Pancreas (tissue), 10 donors: Measurements from ENCODE around the gene TOX2. TPM values are rescaled to one million over a fixed set of nuclear protein-coding genes. Genes with fewer than 3 reads are reported as not detected.

ENCODE experiments used
- ATAC-seq, 4 donors: fragments of 200-7000 bp; cut with Tn5 transposase; one replicate each; pipeline versions ENCODE4 v1.8.0 to v1.9.1; 2020; ENCODE audit warnings: mild to moderate bottlenecking in 4 of 4, moderate library complexity in 4 of 4
- DNase-seq, 6 donors: peaks; one replicate each; pipeline ENCODE4 v3.0.0-alpha.2; 2020
- FAIRE-seq: peaks from 2 replicates; lab custom pipeline; 2012; peaks lifted over from hg19 to GRCh38; lab: Jason Lieb, UNC
- H3K27ac ChIP-seq, 4 donors: fragments of 200-600 bp; sonication (generic); 1 replicate in 3 of 4; 2 replicates in 1 of 4; pipeline versions ENCODE4 v1.5.0 to v1.8.0; 2020
- H3K27me3 ChIP-seq, 4 donors: fragments of 200-600 bp; one replicate each; pipeline ENCODE4 v1.8.0; 2021
- H3K36me3 ChIP-seq, 3 donors: fragments of 200-600 bp; sonication (generic) in 1 of 3; one replicate each; pipeline versions ENCODE4 v1.5.0 to v1.8.0; 2020 to 2021
- H3K4me1 ChIP-seq, 3 donors: fragments of 200-600 bp; one replicate each; pipeline ENCODE4 v1.8.0; 2021
- H3K4me3 ChIP-seq, 4 donors: fragments of 200-600 bp; sonication (generic) in 2 of 4; one replicate each; pipeline versions ENCODE4 v1.5.0 to v1.8.0; 2020 to 2021
- H3K9me3 ChIP-seq, 4 donors: fragments of 200-600 bp; one replicate each; pipeline ENCODE4 v1.8.0; 2021
- CTCF ChIP-seq, 4 donors: fragments of 200-600 bp; sonication (generic) in 3 of 4; IDR thresholded peaks; one replicate each; pipeline versions ENCODE4 v1.5.0 to v1.8.0; 2021; ENCODE audit warnings: antibody characterized with exemption in 4 of 4
- WGBS, 2 donors: extraction: QIAGEN DNeasy Blood & Tissue Kit; methylation state at CpG; one replicate each; pipeline ENCODE4 v1.1.7; 2013; 5-methylcytosine and 5-hydroxymethylcytosine counted together
- intact Hi-C, 3 donors: fragments of 100-400 bp; cut with DNase I; formaldehyde crosslinking; loops; one replicate each; pipeline versions ENCODE4 v1.11.1 to v1.14.2; 2022
- polyA plus RNA-seq, 2 donors: library from polyadenylated mRNA; stranded (reverse); fragments of 200-250 nt; gene quantifications; one replicate each; pipeline ENCODE4 v1.2.3, GENCODE V29; 2013
- total RNA-seq, 6 donors: library from RNA; stranded (reverse); fragmentation: NEBNext Ultra II Directional in 4 of 6; extraction: Animal tissue kit (Norgen Biotek cat#: 25700) in 4 of 6; gene quantifications; one replicate each; pipeline versions ENCODE4 v1.2.1 to v1.2.4, GENCODE V29; 2021 to 2023
- donor health status: healthy with polysubstance abuse.
- donor health status: DM: no; HTN: no; CAD: no; lungs with moderate emphysema.
- donor health status: DM: no; HTN: no; CAD: no.
- donor health status: control.
- donor health status: control.
- donor health status: Bipolar disorder and iron deficiency.
- donor health status: DM: yes; HTN: yes; CAD: no.
- donor health status: DM: no; HTN: no; CAD: no.
- donor health status: DM: no; HTN: no; CAD: no.
- donor health status: DM: yes; HTN: yes; CAD: no.

The TOX2 gene
- total and polyA plus RNA-seq, 8 donors = 0.24 to 2.3 (median 0.90) TPM

DNA sequence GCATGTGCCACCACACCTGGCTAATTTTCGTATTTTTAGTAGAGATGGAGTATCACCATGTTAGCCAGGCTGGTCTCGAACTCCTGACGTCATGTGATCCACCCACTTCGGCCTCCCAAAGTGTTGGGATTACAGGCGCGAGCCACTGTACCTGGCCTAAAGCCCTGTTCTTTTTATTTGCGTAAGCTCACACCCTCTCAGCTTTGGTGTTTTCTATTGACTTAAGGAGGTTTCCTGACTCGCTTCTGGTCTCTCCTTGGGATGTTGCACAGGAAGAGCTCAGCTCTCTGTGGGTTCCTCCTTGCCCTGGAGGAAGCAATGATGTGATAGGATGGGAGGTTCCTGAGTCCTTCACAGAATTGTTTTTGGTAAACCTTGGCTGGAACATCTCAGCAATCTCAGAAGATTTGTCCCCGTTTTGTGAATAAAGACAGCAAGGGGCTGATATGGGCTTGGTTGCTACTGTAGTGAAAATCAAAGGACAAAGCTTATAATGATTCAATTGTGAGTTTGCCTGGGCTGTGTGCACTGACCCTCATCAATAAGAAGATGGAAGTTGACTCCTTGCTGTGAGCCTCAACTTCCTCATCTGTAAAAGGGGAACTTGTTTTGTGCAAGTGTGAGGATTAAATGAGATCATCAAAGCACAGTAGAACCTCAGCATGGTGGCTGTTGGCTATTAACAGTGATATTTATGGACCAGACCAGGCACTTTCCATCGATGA is 27.0 kb downstream of the TOX2 start:
- FAIRE-seq (no peak), ATAC-seq (peak in 2 of 4 donors; percentile 33 to 55)

DNA sequence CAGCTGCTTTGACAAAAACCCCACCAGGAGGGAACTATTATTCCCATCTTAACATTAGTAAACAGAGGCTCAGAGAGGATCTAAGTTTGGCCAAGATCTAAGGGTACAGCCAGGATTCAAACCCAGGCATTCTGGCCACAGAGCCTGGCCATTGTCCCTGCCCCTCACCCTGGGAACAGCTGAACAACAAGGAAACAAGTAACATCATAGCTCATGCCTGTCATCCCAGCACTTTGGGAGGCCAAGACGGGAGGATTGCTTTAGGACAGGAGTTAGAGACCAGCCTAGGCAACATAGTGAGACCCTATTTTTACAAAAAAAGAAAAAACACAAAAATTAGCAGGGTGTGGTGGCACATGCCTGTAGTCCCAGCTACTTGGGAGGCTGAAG is 27.5 kb downstream of the TOX2 start:
- no peaks in the 10 kb centered on the region for H3K9me3 ChIP-seq
- DNase-seq (no peak), ATAC-seq (no peak), FAIRE-seq (no peak)
- intact Hi-C loops = no loop called here
- no peaks in the 10 kb centered on the region for H3K36me3 ChIP-seq
- H3K27me3 ChIP-seq = no peaks in the 10 kb centered on the region
- H3K4me1 ChIP-seq = peaks cover 0 to 7% (median 0%) of the 10 kb centered on the region in 3 donors
- H3K4me3 ChIP-seq = no peak overlapping the region
- 60 to 63% methylated on average over 1 of the region's 1 CpG for WGBS, 2 donors
- H3K27ac ChIP-seq = peak overlapping the region in 2 of 4 donors; percentile 38 to 44
- no peak for TF ChIP-seq CTCF (IDR thresholded peaks at IDR 0.05)

More for the DNA sequence above, 27.0 kb downstream of the TOX2 start:
- intact Hi-C loops = no loop called here
- no peak overlapping the region for H3K4me3 ChIP-seq
- no peaks in the 10 kb centered on the region for H3K36me3 ChIP-seq
- no peaks in the 10 kb centered on the region for H3K9me3 ChIP-seq
- peak overlapping the region in 2 of 4 donors; percentile 19 to 44 for H3K27ac ChIP-seq
- DNase-seq = no peak
- TF ChIP-seq CTCF (IDR thresholded peaks at IDR 0.05) = no peak
- 44 to 65% methylated on average over 10 of the region's 10 CpGs for WGBS, 2 donors
- peaks cover 0 to 7% (median 0%) of the 10 kb centered on the region in 3 donors for H3K4me1 ChIP-seq
- H3K27me3 ChIP-seq = no peaks in the 10 kb centered on the region

DNA sequence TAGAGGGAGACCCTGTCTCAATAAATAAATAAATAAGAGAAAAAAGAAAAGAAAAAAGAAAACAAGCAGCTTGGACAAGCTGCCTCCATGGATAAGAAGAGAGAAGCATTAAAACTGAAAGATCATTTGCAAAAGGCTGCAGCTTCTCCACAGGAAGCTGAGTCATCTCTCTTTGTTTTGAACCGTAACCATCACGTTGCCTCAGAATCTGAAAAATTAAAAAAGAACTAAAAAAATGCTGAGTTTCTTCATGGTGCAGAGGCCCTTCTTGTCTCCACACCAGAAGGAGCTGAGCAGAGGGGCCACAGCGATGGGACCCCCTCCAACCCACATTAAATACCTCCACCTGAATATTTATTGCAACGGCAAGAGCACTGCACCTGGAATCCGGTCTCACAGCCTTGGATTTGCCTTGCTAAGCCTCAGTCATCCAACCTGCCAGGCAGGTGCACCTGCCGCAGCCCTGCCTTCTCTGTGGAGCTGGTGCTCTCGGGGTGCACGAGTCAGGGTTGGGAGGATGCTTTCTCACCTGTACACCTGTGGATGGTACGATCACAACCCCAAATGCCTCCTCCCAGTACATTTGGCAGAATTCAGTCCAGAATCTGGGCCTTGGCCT is 28.1 kb downstream of the TOX2 start:
- FAIRE-seq (no peak), ATAC-seq (peak in 2 of 4 donors; percentile 39 to 49), DNase-seq (no peak)
- Histone ChIP-seq H3K27ac (peak overlapping the region in 2 of 4 donors; percentile 38 to 44), H3K27me3 (no peaks in the 10 kb centered on the region), H3K4me3 (no peak overlapping the region), H3K36me3 (no peaks in the 10 kb centered on the region), H3K4me1 (peaks cover 0 to 7% (median 0%) of the 10 kb centered on the region in 3 donors), H3K9me3 (no peaks in the 10 kb centered on the region)
- WGBS, 2 donors = 52 to 58% methylated on average over 9 of the region's 9 CpGs
- intact Hi-C loops = no loop called here
- no peak for TF ChIP-seq CTCF (IDR thresholded peaks at IDR 0.05)

- WGBS, 2 donors = 75 to 79% methylated on average over 5 of the region's 5 CpGs
- H3K4me1 ChIP-seq = peaks cover 0 to 5% (median 0%) of the 10 kb centered on the region in 3 donors
- no peak overlapping the region for H3K4me3 ChIP-seq
- DNase-seq (no peak), ATAC-seq (no peak), FAIRE-seq (no peak)
- H3K27ac ChIP-seq = no peak overlapping the region
- TF ChIP-seq CTCF (IDR thresholded peaks at IDR 0.05) = no peak
- no peaks in the 10 kb centered on the region for H3K9me3 ChIP-seq
- no peaks in the 10 kb centered on the region for H3K36me3 ChIP-seq
- no peaks in the 10 kb centered on the region for H3K27me3 ChIP-seq
- intact Hi-C loops = no loop called here
These were observed 29.1 kb downstream of the TOX2 start for GRCh38 chr20:43943725-43944124.
